ENCODE measurements around the gene SCFD1. TPM values are rescaled to one million over a fixed set of nuclear protein-coding genes. Genes with fewer than 3 reads are reported as not detected.

Gene SCFD1
- total and polyA plus RNA-seq, 10 of the 15 experiments (the other 5 are each of a cell fraction or from before 2014, with no cell fraction given): 61.5 to 98.4 (median 82.5) TPM

GRCh38 chr14:30645600-30645999 lies 23.5 kb downstream of the SCFD1 start:
- Histone ChIP-seq H3K9ac (ENCODE audit: control insufficient read depth, insufficient read depth, low read length) (no peak overlapping the region), H3K27ac (ENCODE audit: control insufficient read depth, insufficient read depth) (no peak overlapping the region), H3K9me3 (replicated peaks; ENCODE audit: control insufficient read depth, insufficient read depth, low read length) (peaks cover 8% of the 10 kb centered on the region), H3K79me2 (ENCODE audit: control insufficient read depth, insufficient read depth, low read length) (no peaks in the 10 kb centered on the region), H3K36me3 (ENCODE audit: control insufficient read depth in 2 of 2, insufficient read depth in 2 of 2, low read length in 1 of 2) (peaks cover 1 to 15% of the 10 kb centered on the region in 2 experiments; a peak in 2 of 4 replicates), H3K4me1 (ENCODE audit: control insufficient read depth, insufficient read depth, low read length) (no peaks in the 10 kb centered on the region), H4K20me1 (ENCODE audit: control insufficient read depth, insufficient read depth) (no peaks in the 10 kb centered on the region), H3K27me3 (replicated peaks in 1 of 2; ENCODE audit: control insufficient read depth in 2 of 2, insufficient read depth in 2 of 2, low read length in 1 of 2) (no peaks in the 10 kb centered on the region), H3K4me2 (ENCODE audit: control insufficient read depth, insufficient read depth) (no peak overlapping the region), H2AFZ (ENCODE audit: control insufficient read depth, low read depth, low read length) (no peak overlapping the region), H3K4me3 (no peak overlapping the region)
- no peak for DNase-seq (ENCODE audit: low read depth, low spot score)
- intact Hi-C loops (cut with micrococcal nuclease; ENCODE audit: unreplicated experiment): no loop called here
- in situ Hi-C loops (cut with MboI): no loop called here
- CTCF ChIA-PET: interaction anchor here (0.6 to 1.8 kb wide), 3 partner anchors 10 to 1730 kb away, joined by 3 read pairs; no protein-coding TSS in a partner anchor
- POLR2A ChIA-PET: no interaction called here
- BruUV-seq (replicated peaks): no TSS peak
- SMC1A ChIA-PET (ENCODE audit: uncharacterized antibody, unreplicated experiment): no interaction called here
- no peak for FAIRE-seq
- no peak for ATAC-seq
- WGBS (ENCODE audit: insufficient coverage, insufficient replicate concordance, low lambda C conversion rate, missing lambda C conversion rate): 97% methylated on average over 2 of the region's 2 CpGs
- no peak for TF ChIP-seq HDGF (IDR thresholded peaks at IDR 0.05)
- TF ChIP-seq ZBTB11 (CRISPR knock-in tag; IDR thresholded peaks at IDR 0.05): no peak
- TF ChIP-seq SUPT20H (IDR thresholded peaks at IDR 0.05; ENCODE audit: borderline replicate concordance, control insufficient read depth, low read depth, low read length): no peak
- TF ChIP-seq TARDBP (IDR thresholded peaks at IDR 0.05; ENCODE audit: borderline replicate concordance): no peak
- no peak for TF ChIP-seq MEF2A (IDR thresholded peaks at IDR 0.05; ENCODE audit: insufficient read depth, low read depth, low read length)
- no peak for TF ChIP-seq CREM (IDR thresholded peaks at IDR 0.05; ENCODE audit: low read depth)
- no peak for TF ChIP-seq TAF1 (IDR thresholded peaks at IDR 0.05; ENCODE audit: borderline replicate concordance, low read depth, low read length)
- TF ChIP-seq SMAD5 (IDR thresholded peaks at IDR 0.05; ENCODE audit: low read depth): no peak
- no peak for TF ChIP-seq SMC3 (IDR thresholded peaks at IDR 0.05; ENCODE audit: borderline replicate concordance, low read length)
- no peak for TF ChIP-seq NR2C1 (IDR thresholded peaks at IDR 0.05)
- TF ChIP-seq PAX8 (IDR thresholded peaks at IDR 0.05): no peak
- no peak for TF ChIP-seq KAT2A (conservative IDR thresholded peaks at IDR 0.05; ENCODE audit: control insufficient read depth, low read depth, low read length)
- no peak for TF ChIP-seq ETV6 (conservative IDR thresholded peaks at IDR 0.05 in 1 of 2, IDR thresholded peaks at IDR 0.05 in 1 of 2; ENCODE audit: borderline replicate concordance in 1 of 2, low read depth in 1 of 2)
- TF ChIP-seq ELK1 (IDR thresholded peaks at IDR 0.05; ENCODE audit: low read depth, low read length): no peak
- no peak for TF ChIP-seq ZNF592 (IDR thresholded peaks at IDR 0.05)
- TF ChIP-seq BHLHE40 (IDR thresholded peaks at IDR 0.05; ENCODE audit: borderline replicate concordance in 1 of 2, low read depth in 2 of 2, low read length in 1 of 2): no peak
- RAD21 ChIA-PET (ENCODE audit: unreplicated experiment): interaction anchor here (0.7 kb wide), 1 partner anchor 8 kb away, joined by 3 read pairs; no protein-coding TSS in a partner anchor
